Inflammatory macrophage treated with lipopolysaccharide for 1 hour (primary cell): Measurements from ENCODE around the gene HLA-DMA.

Experiments used
- DNase-seq, 2 donors: peaks; one replicate each; pipeline ENCODE4 v3.0.0-alpha.2; 2020 to 2022

The HLA-DMA gene

DNA sequence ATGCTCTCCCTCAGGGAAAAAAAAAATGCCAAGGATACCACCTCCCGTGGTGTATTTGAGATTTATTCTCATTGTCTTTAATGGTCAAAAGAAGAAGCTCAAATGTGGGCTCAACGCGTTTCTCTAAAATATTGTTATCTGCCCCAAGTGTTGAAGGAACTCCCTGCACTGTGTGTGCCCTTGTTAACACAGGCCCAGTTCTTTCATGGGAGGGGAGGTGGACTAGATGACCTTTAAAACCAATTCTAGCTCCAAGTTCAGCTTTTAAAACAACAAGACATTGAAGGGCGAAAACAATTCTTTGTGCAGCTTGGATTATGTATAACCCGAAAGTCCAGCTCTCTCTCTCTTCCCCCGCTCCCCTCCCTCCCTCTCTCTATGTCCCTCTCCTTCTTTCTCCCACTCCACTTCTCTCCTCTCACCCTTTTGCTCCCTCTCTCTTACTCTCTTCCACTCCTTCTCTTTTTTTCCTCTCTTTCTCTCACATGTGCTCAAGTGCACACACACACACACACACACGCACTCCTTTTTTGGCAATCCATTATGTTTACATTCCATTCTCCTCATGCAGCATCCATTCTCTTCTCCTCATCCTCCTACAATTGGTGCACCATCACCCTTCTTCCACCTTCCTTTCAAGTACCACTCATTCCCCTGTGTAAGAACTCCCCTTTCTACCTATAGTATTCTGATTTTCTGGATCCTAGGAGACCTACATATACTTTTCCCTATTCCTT lies 20.6 kb downstream of the HLA-DMA start:
- DNase-seq, result no peak

DNA sequence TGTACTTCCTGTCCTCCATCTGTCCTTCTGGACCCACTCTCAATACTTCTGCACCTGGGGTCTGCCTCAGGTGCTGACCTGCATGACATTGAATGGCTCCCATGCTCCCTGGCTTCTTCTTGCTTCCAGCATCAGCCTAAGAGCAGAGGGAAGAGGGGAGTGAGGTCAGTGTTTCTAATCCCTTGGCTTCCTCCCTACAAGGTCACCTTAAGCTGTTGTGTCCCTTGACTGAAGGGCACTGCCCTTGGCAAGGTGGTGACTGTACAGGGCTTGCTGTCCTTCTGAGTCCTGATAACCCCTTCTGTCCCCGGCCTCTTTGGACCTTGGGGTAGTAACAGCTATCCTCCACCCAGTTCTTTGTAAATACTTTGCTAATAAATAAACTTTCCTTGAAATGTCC lies 21.7 kb downstream of the HLA-DMA start:
- no peak for DNase-seq

DNA sequence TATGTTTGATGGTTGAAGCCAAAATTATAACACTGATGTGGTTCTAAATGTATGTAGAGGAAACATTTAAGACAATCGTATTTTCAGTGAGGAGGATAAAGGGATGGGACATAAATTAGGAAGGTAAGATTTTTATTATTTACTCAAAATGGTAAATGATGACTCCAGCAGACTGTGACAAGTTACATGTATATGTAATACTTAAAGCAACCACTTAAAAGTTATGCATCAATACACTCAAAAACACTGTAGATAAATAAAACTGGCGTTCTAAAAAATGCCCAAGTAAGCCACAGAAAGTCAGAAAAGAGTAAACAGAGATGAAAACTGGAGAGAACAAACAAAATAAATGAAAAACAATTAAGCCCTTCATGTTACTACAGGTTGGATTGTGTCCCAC lies 30.8 kb downstream of the HLA-DMA start:
- no peak for DNase-seq

DNA sequence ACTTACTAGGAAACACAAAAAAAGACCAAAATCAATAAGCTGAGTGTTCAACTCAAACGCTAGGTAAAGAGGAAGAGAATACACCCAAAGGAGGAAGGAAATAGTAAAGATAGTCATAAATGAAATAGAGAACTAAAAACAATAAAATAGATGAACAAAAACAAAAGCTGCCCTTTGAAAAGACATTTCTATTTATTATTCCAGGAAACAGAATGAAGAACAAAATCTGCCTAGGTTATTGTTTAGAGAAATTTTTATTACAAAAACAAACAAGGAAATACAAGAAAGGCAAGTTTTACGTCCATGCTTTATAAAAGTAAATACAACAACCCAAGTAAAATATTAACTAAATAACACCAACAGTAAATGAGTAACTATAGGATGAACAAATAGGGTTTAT lies 32.2 kb downstream of the HLA-DMA start:
- no peak for DNase-seq

DNA sequence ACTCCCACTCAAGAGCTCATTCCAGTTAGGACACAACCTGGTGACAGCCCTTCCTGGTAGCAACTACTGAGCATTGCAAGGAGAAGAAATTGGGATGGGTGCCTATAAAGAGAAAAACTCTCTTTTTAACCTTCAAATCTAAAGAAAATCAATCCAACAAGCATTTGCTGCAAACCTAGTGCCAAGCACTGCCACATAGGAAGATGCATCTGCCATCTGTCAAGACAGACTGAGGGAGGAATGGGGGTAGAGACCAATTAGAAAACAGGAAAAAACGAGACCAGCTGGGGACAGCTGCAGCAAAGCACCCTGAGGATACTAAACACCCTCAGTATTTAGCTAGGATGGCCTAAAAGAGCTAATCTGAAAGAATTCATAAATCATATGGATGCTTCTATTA lies 39.9 kb downstream of the HLA-DMA start:
- no peak for DNase-seq

DNA sequence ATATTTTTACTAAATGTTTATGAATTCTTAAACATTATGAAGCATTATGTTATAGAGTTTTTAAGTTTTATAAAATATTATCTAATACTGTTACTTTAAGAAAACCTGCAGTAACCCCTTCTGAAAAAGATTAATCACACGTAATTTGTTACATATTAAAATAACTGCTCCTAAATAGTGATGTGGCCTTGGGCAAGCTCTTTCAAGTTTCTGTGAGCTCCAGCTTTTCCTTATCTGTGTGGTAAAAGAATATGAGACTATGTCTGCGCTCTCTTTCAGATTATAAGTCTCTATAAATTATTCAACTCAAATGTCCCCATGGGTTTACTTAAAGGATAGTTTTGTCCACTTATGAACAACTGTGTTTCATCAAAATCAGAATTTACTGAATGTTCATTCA lies 44.0 kb downstream of the HLA-DMA start:
- no peak for DNase-seq

DNA sequence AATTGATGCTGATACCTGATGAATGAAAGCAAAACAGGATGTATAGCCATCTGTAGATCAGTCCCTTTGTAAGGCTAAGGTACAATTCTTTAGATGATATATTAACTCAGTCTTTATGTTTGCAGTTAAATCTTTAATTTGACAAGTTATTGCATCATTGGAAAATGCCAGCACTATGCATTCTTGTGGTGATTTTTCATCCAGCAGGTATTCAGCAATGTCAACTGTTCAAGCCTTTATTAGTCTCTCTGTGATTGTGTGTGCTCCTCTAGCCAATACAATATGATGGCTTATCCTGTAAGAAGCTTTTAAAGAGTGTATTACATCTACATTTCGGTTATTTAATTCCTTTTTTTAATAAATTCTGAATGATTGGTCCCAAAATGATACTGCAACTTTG lies 46.4 kb downstream of the HLA-DMA start:
- no peak for DNase-seq

DNA sequence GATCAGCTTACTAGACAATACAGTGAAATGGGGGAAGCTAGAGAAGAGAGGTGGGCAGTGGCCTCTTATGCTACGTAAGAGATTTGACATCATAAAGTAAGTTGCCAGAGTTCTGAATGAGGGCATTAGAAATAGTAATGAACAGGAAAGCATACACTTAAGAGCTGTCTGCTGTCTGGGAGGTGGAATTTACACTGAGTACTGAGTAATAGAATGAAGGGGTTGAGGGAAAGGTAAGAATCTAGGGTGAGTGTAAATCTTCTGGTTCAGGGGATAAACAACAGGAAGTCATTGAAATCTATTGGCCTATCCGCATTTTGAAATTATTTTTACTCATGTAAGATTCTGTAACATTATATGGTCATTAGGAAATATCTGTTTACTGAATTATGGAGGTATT lies 47.8 kb downstream of the HLA-DMA start:
- DNase-seq, result no peak

DNA sequence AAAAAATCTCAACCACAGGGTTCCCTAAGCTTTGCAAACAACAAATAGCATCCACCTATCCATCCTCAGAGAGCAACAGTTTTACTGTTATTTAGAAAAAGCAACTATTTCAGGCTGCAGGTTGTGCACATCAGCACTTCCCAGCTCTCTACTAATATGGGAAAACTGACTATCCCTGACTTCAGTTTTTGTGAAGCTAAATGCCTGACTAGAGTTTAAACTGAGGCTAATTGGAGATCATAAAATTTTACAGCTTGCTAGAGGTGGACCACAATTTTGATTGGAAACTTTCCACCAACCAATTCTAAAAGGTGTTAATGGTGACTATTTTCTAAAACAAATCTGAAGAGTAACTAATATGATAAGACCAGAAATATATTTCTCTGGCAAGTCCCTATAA lies 48.9 kb downstream of the HLA-DMA start:
- DNase-seq, result no peak
